A549 (cell line): ENCODE measurements around the gene TMEM14A.

Experiments used
- CBX2 ChIP-seq: fragments of 200-600 bp; sonication (generic); IDR thresholded peaks from 2 replicates; pipeline ENCODE4 v1.6.1; 2016; ENCODE audit warnings: low read depth, mild to moderate bottlenecking, borderline replicate concordance
- EP300 ChIP-seq, 2 experiments: fragments of >200 bp; sonication (Bioruptor Twin); formaldehyde crosslinking; IDR thresholded peaks; 2 replicates in 1 of 2; 3 replicates in 1 of 2; pipeline ENCODE4 v1.6.1; 2016 to 2017
- ESRRA ChIP-seq: fragments of 150-350 bp; IDR thresholded peaks from 2 replicates; pipeline ENCODE4 v1.6.1; 2014; ENCODE audit warnings: mild to moderate bottlenecking, low read length, borderline replicate concordance
- JUN ChIP-seq, 2 experiments: fragments of >200 bp; sonication (Bioruptor Twin); formaldehyde crosslinking; IDR thresholded peaks; 2 replicates in 1 of 2; 3 replicates in 1 of 2; pipeline ENCODE4 v1.6.1; 2016 to 2017
- MYC ChIP-seq: IDR thresholded peaks from 2 replicates; pipeline ENCODE4 v1.6.1; 2012; ENCODE audit warnings: mild to moderate bottlenecking, inconsistent platforms, low read length, improper control_type of control experiment, borderline replicate concordance
- POLR2A ChIP-seq: IDR thresholded peaks from 2 replicates; pipeline ENCODE4 v1.6.1; 2012; ENCODE audit warnings: mild to moderate bottlenecking, low read length
- SMC3 ChIP-seq: fragments of >200 bp; sonication (Bioruptor Twin); formaldehyde crosslinking; IDR thresholded peaks from 3 replicates; pipeline ENCODE4 v1.6.1; 2018; ENCODE audit warnings: inconsistent platforms
- SREBF2 ChIP-seq: fragments of 450-650 bp; IDR thresholded peaks from 2 replicates; pipeline ENCODE4 v1.6.1; 2014; ENCODE audit warnings: mild to moderate bottlenecking, moderate library complexity
- TF ChIP-seq, protein P1 (sequence below): fragments of >200 bp; sonication (Bioruptor Twin); formaldehyde crosslinking; IDR thresholded peaks from 3 replicates; pipeline ENCODE4 v1.5.1; 2016
- TF ChIP-seq, protein P2 (sequence below): fragments of 200-600 bp; sonication (generic); IDR thresholded peaks from 2 replicates; pipeline ENCODE4 v1.6.1; 2016; ENCODE audit warnings: antibody characterized with exemption, mild to moderate bottlenecking, moderate library complexity

DNA sequence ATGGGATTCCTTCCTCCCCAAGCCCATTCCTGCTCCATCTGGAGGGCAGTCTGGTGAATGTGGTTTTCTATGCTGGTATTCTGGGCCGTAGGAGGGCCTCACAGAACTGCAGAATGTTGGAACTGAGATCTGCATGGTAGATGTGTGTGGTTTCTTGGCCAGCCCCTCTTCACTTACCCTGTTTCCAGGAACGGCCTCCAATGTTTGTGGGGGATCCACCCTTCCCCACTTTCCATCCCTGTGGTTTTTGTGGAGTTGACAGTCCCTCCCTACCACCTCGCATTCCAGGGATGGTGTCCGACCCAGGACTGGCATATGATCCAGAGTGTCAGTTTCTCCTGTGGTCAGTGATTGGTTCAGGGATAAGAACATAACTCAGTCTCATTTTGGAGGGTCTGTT, 26.7 kb upstream of the TMEM14A start:
- TF ChIP-seq, protein P1, sequence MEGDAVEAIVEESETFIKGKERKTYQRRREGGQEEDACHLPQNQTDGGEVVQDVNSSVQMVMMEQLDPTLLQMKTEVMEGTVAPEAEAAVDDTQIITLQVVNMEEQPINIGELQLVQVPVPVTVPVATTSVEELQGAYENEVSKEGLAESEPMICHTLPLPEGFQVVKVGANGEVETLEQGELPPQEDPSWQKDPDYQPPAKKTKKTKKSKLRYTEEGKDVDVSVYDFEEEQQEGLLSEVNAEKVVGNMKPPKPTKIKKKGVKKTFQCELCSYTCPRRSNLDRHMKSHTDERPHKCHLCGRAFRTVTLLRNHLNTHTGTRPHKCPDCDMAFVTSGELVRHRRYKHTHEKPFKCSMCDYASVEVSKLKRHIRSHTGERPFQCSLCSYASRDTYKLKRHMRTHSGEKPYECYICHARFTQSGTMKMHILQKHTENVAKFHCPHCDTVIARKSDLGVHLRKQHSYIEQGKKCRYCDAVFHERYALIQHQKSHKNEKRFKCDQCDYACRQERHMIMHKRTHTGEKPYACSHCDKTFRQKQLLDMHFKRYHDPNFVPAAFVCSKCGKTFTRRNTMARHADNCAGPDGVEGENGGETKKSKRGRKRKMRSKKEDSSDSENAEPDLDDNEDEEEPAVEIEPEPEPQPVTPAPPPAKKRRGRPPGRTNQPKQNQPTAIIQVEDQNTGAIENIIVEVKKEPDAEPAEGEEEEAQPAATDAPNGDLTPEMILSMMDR: no peak
- TF ChIP-seq POLR2A (no peak), SREBF2 (no peak), EP300 (IDR thresholded peaks at IDR 0.05) (no peak), JUN (IDR thresholded peaks at IDR 0.05) (no peak), CBX2 (no peak), ESRRA (no peak), MYC (no peak), SMC3 (no peak)
- TF ChIP-seq, protein P2, sequence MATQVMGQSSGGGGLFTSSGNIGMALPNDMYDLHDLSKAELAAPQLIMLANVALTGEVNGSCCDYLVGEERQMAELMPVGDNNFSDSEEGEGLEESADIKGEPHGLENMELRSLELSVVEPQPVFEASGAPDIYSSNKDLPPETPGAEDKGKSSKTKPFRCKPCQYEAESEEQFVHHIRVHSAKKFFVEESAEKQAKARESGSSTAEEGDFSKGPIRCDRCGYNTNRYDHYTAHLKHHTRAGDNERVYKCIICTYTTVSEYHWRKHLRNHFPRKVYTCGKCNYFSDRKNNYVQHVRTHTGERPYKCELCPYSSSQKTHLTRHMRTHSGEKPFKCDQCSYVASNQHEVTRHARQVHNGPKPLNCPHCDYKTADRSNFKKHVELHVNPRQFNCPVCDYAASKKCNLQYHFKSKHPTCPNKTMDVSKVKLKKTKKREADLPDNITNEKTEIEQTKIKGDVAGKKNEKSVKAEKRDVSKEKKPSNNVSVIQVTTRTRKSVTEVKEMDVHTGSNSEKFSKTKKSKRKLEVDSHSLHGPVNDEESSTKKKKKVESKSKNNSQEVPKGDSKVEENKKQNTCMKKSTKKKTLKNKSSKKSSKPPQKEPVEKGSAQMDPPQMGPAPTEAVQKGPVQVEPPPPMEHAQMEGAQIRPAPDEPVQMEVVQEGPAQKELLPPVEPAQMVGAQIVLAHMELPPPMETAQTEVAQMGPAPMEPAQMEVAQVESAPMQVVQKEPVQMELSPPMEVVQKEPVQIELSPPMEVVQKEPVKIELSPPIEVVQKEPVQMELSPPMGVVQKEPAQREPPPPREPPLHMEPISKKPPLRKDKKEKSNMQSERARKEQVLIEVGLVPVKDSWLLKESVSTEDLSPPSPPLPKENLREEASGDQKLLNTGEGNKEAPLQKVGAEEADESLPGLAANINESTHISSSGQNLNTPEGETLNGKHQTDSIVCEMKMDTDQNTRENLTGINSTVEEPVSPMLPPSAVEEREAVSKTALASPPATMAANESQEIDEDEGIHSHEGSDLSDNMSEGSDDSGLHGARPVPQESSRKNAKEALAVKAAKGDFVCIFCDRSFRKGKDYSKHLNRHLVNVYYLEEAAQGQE: no peak
